ENCODE measurements around the gene KRT79. TPM values are rescaled to one million over a fixed set of nuclear protein-coding genes. Genes with fewer than 3 reads are reported as not detected.

KRT79 gene
- total and polyA plus RNA-seq, 9 of the 15 experiments (the other 6 are each of a cell fraction or from before 2014, with no cell fraction given): 0.03 to 2.3 (median 0.23) TPM; not detected in 2

- H3K27ac ChIP-seq (ENCODE audit: extremely low read depth, low read depth, low read length): no peak overlapping the region
- H3K79me2 ChIP-seq (ENCODE audit: control insufficient read depth, insufficient read depth, low read length): no peaks in the 10 kb centered on the region
- no peaks in the 10 kb centered on the region for H3K36me3 ChIP-seq (ENCODE audit: control insufficient read depth, insufficient read depth, low read length)
- TF ChIP-seq BHLHE40 (IDR thresholded peaks at IDR 0.05; ENCODE audit: low read length) (peak; percentile 63; the same call in 1 of the 2 replicates), TSC22D4 (tag; IDR thresholded peaks at IDR 0.05) (no peak)
- H3K4me1 ChIP-seq (replicated peaks in 1 of 2; ENCODE audit: control insufficient read depth in 2 of 2, insufficient read depth in 2 of 2, low read length in 2 of 2): no peaks in the 10 kb centered on the region; a peak in 2 of 5 replicates
- intact Hi-C loops (cut with micrococcal nuclease): no loop called here
- peaks cover 19 to 71% of the 10 kb centered on the region in 2 experiments for H3K27me3 ChIP-seq (ENCODE audit: control insufficient read depth in 2 of 2, insufficient read depth in 2 of 2, low read length in 2 of 2)
- H3K4me3 ChIP-seq: no peak overlapping the region
- no peaks in the 10 kb centered on the region; the same call in 1 of the 2 replicates for H4K20me1 ChIP-seq (replicated peaks; ENCODE audit: control insufficient read depth, insufficient read depth, low read length)
- H3K9ac ChIP-seq (ENCODE audit: insufficient read depth in 1 of 2, low read depth in 2 of 2, low read length in 2 of 2): peak overlapping the region in 1 of 2 experiments; percentile 55; a peak in 2 of 4 replicates
- H2AFZ ChIP-seq (ENCODE audit: low read depth, low read length): no peak overlapping the region
- DNase-seq (ENCODE audit: extremely low read depth in 1 of 4, low spot score in 3 of 4) (no peak), FAIRE-seq (no peak), ATAC-seq (no peak)
- 0% methylated on average over 5 of the region's 7 CpGs for WGBS (ENCODE audit: insufficient coverage, low coverage, missing lambda C conversion rate)
- no TSS peak for BruUV-seq (replicated peaks)
- in situ Hi-C loops (cut with MboI): no loop called here
- H3K9me1 ChIP-seq (ENCODE audit: control insufficient read depth, insufficient read depth, low read length): peaks cover 2% of the 10 kb centered on the region
- CTCF ChIA-PET (ENCODE audit: low intra/inter-chr PET ratio): interaction anchor here (0.6 kb wide), 1 partner anchor 18 kb away, joined by 3 read pairs; no protein-coding TSS in a partner anchor
- H3K9me3 ChIP-seq (replicated peaks; ENCODE audit: control insufficient read depth, insufficient read depth, low read depth, low read length): no peaks in the 10 kb centered on the region
- POLR2A ChIA-PET: no interaction called here
- H3K4me2 ChIP-seq (ENCODE audit: insufficient read depth, low read length): no peak overlapping the region
Measured at GRCh38 chr12:52818887-52819420, 15.2 kb downstream of the KRT79 start.

DNA sequence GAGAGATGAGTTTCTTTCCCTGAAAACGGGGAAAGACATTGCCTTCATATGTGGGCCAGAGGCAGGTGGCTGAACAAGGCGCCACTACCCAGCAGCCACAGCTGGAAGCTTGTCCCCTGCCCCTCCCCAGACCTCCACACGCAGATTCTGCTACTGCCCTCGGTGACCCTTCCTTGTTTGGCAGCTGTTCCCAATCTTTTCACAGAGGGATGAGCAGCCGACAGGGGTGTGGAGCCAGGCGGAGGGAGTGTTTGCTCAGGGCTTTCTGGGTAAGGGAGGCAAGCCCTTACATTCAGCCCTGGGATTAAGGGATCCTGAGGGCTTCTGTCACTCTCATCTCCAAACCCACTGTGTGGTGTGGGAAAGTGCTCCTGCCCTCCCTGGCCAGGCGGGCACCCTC lies 15.7 kb downstream of the KRT79 start:
- peaks cover 2% of the 10 kb centered on the region for H3K9me1 ChIP-seq (ENCODE audit: control insufficient read depth, insufficient read depth, low read length)
- H3K4me3 ChIP-seq: no peak overlapping the region
- no peak overlapping the region for H2AFZ ChIP-seq (ENCODE audit: low read depth, low read length)
- DNase-seq (ENCODE audit: extremely low read depth in 1 of 4, low spot score in 3 of 4): no peak
- no peak overlapping the region for H3K4me2 ChIP-seq (ENCODE audit: insufficient read depth, low read length)
- no peak for FAIRE-seq
- intact Hi-C loops (cut with micrococcal nuclease) (no loop called here), in situ Hi-C loops (cut with MboI) (no loop called here)
- no peaks in the 10 kb centered on the region; the same call in 1 of the 2 replicates for H4K20me1 ChIP-seq (replicated peaks; ENCODE audit: control insufficient read depth, insufficient read depth, low read length)
- H3K9ac ChIP-seq (ENCODE audit: insufficient read depth in 1 of 2, low read depth in 2 of 2, low read length in 2 of 2): peak overlapping the region in 1 of 2 experiments; percentile 55; a peak in 2 of 4 replicates
- TF ChIP-seq, protein P1, sequence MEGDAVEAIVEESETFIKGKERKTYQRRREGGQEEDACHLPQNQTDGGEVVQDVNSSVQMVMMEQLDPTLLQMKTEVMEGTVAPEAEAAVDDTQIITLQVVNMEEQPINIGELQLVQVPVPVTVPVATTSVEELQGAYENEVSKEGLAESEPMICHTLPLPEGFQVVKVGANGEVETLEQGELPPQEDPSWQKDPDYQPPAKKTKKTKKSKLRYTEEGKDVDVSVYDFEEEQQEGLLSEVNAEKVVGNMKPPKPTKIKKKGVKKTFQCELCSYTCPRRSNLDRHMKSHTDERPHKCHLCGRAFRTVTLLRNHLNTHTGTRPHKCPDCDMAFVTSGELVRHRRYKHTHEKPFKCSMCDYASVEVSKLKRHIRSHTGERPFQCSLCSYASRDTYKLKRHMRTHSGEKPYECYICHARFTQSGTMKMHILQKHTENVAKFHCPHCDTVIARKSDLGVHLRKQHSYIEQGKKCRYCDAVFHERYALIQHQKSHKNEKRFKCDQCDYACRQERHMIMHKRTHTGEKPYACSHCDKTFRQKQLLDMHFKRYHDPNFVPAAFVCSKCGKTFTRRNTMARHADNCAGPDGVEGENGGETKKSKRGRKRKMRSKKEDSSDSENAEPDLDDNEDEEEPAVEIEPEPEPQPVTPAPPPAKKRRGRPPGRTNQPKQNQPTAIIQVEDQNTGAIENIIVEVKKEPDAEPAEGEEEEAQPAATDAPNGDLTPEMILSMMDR (IDR thresholded peaks at IDR 0.05 in 2 of 3, conservative IDR thresholded peaks at IDR 0.05 in 1 of 3; ENCODE audit: insufficient read depth in 2 of 3, low read depth in 1 of 3, low read length in 3 of 3): no peak
- no peak for TF ChIP-seq POU5F1 (IDR thresholded peaks at IDR 0.05; ENCODE audit: borderline replicate concordance, low read depth, low read length, partially characterized antibody)
- TF ChIP-seq TRIM28 (IDR thresholded peaks at IDR 0.05): no peak
- TF ChIP-seq FOXO4 (CRISPR knock-in tag; IDR thresholded peaks at IDR 0.05): no peak
- TF ChIP-seq EP400 (IDR thresholded peaks at IDR 0.05): no peak
- ChIA-PET POLR2A (no interaction called here), CTCF (ENCODE audit: low intra/inter-chr PET ratio) (no interaction called here)
- no peaks in the 10 kb centered on the region; a peak in 3 of 5 replicates for H3K4me1 ChIP-seq (replicated peaks in 1 of 2; ENCODE audit: control insufficient read depth in 2 of 2, insufficient read depth in 2 of 2, low read length in 2 of 2)
- WGBS (ENCODE audit: insufficient coverage, low coverage, missing lambda C conversion rate): 2% methylated on average over 7 of the region's 7 CpGs
- no peak for ATAC-seq
- H3K27me3 ChIP-seq (ENCODE audit: control insufficient read depth in 2 of 2, insufficient read depth in 2 of 2, low read length in 2 of 2): peaks cover 19 to 72% of the 10 kb centered on the region in 2 experiments
- no TSS peak for BruUV-seq (replicated peaks)
- no peaks in the 10 kb centered on the region for H3K9me3 ChIP-seq (replicated peaks; ENCODE audit: control insufficient read depth, insufficient read depth, low read depth, low read length)
- H3K27ac ChIP-seq (ENCODE audit: extremely low read depth, low read depth, low read length): no peak overlapping the region
- H3K36me3 ChIP-seq (ENCODE audit: control insufficient read depth, insufficient read depth, low read length): no peaks in the 10 kb centered on the region
- no peaks in the 10 kb centered on the region for H3K79me2 ChIP-seq (ENCODE audit: control insufficient read depth, insufficient read depth, low read length)

Data from K562 (cell line).